Muscle of arm (tissue), 14 donors: ENCODE measurements around the gene KLHL7. TPM values are rescaled to one million over a fixed set of nuclear protein-coding genes. Genes with fewer than 3 reads are reported as not detected.
A peak's percentile ranks its signal among the peaks of the same experiment; 100 is the strongest.

Source experiments
- DNase-seq: peaks from one replicate; pipeline ENCODE4 v3.0.0-alpha.2; 2013
- long read RNA-seq, 11 donors: transcript quantifications; one replicate each; lab custom pipeline, GENCODE V29; 2026
- polyA plus RNA-seq, 12 donors: library from polyadenylated mRNA; unstranded; fragments of 120-200 nt; gene quantifications; one replicate each; pipeline ENCODE4 v1.2.1, GENCODE V29; 2013; ENCODE audit not compliant: insufficient read length in 12 of 12

KLHL7 gene, protein sequence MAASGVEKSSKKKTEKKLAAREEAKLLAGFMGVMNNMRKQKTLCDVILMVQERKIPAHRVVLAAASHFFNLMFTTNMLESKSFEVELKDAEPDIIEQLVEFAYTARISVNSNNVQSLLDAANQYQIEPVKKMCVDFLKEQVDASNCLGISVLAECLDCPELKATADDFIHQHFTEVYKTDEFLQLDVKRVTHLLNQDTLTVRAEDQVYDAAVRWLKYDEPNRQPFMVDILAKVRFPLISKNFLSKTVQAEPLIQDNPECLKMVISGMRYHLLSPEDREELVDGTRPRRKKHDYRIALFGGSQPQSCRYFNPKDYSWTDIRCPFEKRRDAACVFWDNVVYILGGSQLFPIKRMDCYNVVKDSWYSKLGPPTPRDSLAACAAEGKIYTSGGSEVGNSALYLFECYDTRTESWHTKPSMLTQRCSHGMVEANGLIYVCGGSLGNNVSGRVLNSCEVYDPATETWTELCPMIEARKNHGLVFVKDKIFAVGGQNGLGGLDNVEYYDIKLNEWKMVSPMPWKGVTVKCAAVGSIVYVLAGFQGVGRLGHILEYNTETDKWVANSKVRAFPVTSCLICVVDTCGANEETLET
- polyA plus RNA-seq: 10 to 100 TPM in 11 of 12 donors, not detected in 1; 20.0 to 41.4 (median 26.0) TPM
- long read RNA-seq, donor 1, full-length matches to known transcripts: 6 of 6 reads
- long read RNA-seq, donor 1, partial matches to known transcripts: 0 of 6 reads
- long read RNA-seq, donor 1, other reads (novel, unspliced or antisense): 0 of 6 reads
- long read RNA-seq, donor 2, full-length matches to known transcripts: 6 of 6 reads
- long read RNA-seq, donor 2, partial matches to known transcripts: 0 of 6 reads
- long read RNA-seq, donor 2, other reads (novel, unspliced or antisense): 0 of 6 reads
- long read RNA-seq, donor 3, full-length matches to known transcripts: 3 of 3 reads
- long read RNA-seq, donor 3, partial matches to known transcripts: 0 of 3 reads
- long read RNA-seq, donor 3, other reads (novel, unspliced or antisense): 0 of 3 reads
- long read RNA-seq, donor 4, partial matches to known transcripts: 0 of 3 reads
- long read RNA-seq, donor 4, other reads (novel, unspliced or antisense): 0 of 3 reads
- long read RNA-seq, donor 5, full-length matches to known transcripts: 9 of 15 reads
- long read RNA-seq, donor 5, partial matches to known transcripts: 6 of 15 reads
- long read RNA-seq, donor 5, other reads (novel, unspliced or antisense): 0 of 15 reads
- long read RNA-seq, donor 6, full-length matches to known transcripts: 3 of 3 reads
- long read RNA-seq, donor 6, partial matches to known transcripts: 0 of 3 reads
- long read RNA-seq, donor 6, other reads (novel, unspliced or antisense): 0 of 3 reads
- long read RNA-seq, donor 7, full-length matches to known transcripts: 3 of 3 reads
- long read RNA-seq, donor 7, partial matches to known transcripts: 0 of 3 reads
- long read RNA-seq, donor 7, other reads (novel, unspliced or antisense): 0 of 3 reads
- long read RNA-seq, donor 8, full-length matches to known transcripts: 12 of 12 reads
- long read RNA-seq, donor 8, partial matches to known transcripts: 0 of 12 reads
- long read RNA-seq, donor 8, other reads (novel, unspliced or antisense): 0 of 12 reads
- long read RNA-seq, donor 9, partial matches to known transcripts: 0 of 2 reads
- long read RNA-seq, donor 9, other reads (novel, unspliced or antisense): 0 of 2 reads
- long read RNA-seq, donor 10, full-length matches to known transcripts: 9 of 9 reads
- long read RNA-seq, donor 10, partial matches to known transcripts: 0 of 9 reads
- long read RNA-seq, donor 10, other reads (novel, unspliced or antisense): 0 of 9 reads
- long read RNA-seq, donor 11, full-length matches to known transcripts: 16 of 16 reads
- long read RNA-seq, donor 11, partial matches to known transcripts: 0 of 16 reads
- long read RNA-seq, donor 11, other reads (novel, unspliced or antisense): 0 of 16 reads

DNA sequence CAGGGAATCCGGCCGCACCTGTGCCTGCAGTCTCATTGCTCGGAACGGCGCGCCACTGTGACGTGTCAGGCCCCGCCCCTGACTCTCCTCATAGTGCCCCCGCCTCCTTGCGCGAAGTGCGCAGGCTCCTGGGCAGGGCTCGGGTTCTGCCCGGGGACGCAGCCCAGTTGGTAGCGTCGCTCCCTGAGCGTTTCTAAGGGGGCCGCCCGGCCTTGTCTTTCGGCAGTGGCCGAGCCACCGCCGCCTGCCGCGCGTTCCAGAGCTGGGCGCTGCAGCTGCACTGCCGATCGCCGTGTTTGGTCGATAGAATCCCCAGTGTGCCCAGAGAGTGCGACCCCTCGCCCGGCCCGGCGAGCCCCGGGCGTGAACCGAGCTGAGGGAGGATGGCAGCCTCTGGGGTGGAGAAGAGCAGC, at the start of gene KLHL7:
Gene KLHL7 (plus strand): TSS at position 142 of the 413 bp plus-strand sequence. CDS start 242 bp downstream, at position 384.
- DNase-seq: peak; percentile 96

DNA sequence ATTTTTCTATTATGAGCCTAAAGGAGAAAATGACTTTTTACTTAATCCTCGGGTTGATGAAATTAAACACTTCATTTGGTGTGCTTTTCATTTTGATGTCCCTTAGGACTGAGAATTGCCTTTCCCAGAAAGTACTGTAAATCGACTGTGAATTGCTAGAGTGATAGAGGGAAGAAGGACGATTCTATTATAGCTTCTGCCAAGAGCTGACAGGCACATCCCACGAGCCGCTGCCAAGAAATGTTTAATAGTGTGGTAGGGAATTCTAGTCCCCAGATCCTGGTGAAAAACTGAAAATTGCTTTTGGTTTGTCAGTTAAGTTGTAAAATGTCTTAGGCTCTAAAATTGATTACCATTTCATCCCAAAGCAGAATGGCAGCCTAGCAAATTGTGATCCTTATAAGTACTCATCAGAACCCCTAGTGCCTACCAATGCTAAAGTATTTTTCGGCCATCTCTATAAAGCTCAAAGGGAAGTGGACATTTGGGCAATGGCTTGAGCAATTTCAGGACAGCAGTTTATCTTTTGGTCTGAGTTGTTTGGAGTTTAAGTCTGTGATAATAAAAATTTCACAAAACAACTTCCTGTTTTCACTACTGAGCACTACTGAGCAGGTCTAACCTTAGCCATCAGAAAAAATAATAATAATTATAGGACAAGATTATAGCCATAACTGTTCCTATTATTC, 47.0 kb upstream of the KLHL7 start:
- DNase-seq: no peak

DNA sequence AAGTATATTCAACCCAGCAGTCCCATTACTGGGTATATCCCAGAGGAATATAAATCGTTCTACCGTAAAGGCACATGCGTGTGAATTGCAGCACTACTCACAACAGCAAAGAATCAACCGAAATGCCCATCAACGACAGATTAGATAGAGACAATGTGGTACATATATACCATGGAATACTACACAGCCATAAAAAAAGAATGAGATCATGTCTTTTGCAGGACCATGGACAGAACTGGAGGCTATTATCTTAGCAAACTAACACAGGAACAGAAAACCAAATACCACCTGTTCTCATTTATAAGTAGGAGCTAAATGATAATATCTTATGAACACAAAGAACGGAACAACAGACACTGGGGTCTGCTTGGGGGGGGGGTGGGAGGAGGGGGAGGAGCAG, 44.3 kb upstream of the KLHL7 start:
- DNase-seq: no peak

DNA sequence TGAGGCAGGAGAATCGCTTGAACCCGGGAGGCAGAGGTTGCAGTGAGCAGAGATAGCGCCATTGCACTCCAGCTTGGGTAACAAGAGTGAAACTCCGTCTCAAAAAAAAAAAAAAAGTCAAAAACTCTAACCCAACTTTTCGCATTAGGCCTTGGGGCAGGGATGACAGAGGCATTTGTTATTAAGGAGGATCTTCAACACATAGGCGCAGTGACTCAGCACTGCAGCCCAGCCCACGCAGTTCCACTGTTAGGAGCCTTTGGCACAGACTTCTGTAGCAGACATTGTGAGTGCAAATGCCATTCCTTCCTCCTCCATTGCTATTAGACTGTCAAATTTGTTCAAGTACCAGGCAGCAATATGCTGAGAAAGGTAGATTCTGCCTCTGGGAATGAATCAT, 43.1 kb upstream of the KLHL7 start:
- DNase-seq: no peak

DNA sequence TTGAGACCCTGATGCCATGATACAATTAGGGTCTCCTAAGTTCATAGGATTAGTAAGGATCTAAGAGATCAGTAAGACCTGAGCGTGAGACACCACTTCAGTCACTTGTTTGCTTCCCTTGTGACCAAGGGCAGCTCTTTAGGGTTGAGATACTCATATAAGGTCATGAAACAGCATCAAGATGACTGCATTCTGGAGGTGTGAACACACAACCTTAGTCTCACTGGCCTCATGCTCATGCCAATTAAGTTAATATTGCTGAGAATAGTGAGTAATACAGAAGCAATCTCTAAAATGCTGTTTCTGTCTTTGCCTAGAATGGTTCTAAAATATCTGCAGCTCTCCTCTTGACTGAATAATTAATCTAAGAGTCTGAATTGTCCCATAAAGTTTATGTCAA, 39.6 kb upstream of the KLHL7 start:
- no peak for DNase-seq

DNA sequence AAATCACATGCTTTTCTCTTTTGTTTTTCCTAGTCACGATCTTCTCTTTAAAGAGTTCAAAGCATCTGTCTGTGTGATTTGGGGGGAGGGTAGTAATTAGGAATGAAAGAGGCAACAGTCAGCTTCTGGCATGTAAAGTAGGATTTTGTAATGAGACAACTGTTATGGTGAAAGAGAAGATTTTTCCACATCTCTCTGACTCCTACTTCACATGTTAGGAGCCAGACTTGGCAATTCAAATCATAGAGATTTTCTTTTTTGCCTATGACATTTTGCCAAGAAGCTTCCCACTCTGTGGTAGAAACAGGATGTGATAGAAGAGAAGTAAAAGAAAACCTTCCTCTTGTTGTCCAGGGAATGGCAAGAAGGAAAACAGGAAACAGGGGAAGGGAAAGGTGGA, 38.3 kb upstream of the KLHL7 start:
- no peak for DNase-seq

DNA sequence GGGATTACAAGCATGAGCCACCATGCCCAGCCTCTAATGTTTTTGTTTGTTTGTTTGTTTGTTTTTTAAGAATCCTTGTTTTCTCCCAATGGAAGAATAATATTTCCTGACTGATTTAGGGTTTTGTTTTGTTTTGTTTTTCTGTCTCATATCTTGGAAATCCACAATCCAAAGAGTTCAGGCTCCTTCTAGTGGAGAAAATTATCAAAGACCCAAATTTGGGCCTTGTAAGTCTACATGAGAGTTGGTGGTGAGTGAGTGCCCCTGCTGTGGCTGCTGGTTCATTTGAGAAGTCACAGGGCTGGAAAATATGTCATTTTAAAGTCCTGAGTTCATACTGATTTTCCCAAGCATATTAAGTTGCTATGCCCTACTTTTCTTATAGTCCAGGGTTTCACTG, 33.5 kb upstream of the KLHL7 start:
- no peak for DNase-seq

DNA sequence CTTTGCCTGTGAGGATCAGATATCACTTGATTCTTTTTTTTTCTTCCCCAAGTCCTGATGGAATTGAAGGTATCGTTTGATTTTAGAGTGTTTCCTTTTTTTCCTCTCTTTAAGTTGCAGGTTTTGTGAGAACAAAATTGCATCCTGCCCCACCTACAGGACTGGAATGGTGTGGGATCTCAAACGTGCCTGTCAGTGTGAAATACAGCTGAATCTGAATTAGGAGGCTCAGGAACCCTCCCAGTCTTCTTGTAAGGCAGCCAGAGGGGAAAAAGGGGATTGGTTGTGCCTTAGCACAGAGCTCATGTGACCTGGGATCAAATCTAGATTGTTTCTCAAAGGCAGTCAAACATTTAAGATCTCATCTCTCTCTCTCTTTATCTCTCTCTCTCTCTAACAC, 32.7 kb upstream of the KLHL7 start:
- DNase-seq: no peak

DNA sequence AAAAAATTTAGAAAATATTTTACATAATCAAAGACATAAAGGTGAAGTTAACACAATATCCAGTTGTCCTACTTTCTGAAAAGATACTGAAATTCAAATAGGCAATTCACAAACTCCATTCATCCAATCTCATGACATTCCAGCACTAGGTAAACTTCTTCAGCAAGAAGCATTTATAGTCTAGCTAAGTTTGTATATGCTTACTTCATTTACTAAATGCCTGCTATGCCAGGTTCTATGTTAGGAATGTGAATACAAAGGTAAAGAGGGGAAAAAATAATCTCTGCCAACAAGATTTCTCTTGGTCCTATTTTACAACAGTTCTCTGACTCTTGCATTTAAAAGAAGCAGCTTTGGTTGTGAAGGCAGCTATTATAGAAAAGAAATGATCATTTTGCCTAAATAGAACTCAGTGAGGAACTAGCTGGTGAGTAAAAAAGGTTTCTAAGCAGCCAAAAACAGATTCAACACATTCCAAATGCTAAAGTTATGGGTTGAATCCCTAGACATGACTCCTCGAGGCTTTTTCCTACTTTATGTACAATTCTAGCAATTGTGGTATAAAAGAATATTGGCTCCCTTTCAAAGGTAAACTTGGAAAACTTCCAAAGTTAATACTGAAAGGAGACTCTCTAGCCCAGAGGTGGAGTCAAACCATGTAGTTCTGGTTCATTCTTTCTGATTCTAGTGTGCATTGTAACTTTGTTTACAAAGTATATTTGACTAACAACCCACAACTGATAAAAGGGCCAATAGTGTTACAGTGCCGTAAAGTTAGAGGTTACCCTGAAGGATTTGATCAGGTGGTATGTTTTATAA, 30.9 kb upstream of the KLHL7 start:
- DNase-seq: no peak

DNA sequence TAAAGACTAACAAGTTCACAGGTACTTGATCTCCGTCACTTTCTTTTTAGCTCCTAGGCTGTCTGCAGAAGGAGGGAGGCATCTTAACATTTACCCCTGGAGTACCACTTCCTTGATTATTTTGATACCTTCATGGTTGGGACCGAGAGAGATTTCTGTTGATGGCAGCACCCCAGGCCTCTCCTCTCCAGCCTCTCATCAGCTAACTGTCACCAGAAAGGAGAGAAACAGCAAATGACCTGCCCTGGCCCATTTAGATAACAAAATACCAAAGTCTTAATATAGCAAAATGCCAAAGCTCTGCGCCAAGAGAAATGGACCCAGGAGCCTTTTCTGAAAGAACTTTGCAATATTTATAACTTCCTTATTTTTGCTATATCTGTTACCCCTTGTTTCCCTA, 30.0 kb upstream of the KLHL7 start:
- DNase-seq: no peak

DNA sequence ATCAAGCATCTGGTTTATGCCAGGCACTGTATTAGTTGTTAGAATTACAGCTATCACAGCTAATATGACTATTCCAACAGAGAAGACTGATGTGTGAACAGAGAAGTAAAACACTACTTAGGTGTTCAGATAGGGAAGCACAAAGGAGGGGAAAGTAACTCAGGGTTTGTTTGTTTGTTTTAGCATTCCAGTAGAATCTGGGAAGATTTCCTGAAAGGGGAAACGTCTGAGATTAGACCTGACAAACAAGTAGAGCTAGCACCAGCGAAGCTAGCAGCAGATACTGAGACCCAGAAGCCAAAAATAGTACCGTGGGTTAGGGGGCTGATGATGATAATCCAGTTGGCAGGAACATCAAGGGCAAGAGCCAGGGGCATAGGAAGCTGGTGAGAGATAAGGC, 28.8 kb upstream of the KLHL7 start:
- DNase-seq: no peak

DNA sequence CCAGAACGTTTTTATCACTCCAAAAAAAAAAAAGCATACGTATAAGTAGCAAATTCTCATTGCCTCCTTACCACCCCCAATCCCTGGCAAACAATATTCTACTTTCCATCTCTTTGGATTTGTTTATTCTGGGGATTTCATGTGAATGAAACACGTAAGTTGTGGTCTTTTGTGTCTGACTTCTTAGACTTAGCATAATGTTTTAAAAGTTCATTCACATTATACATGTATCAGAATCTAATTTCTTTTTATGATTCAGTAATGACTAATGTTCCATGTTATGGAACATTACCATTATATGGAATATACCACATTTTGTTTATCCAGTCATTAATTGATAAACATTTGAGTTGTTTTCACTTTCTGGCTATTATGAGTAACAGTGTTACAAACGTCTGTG, 12.5 kb upstream of the KLHL7 start:
- no peak for DNase-seq

DNA sequence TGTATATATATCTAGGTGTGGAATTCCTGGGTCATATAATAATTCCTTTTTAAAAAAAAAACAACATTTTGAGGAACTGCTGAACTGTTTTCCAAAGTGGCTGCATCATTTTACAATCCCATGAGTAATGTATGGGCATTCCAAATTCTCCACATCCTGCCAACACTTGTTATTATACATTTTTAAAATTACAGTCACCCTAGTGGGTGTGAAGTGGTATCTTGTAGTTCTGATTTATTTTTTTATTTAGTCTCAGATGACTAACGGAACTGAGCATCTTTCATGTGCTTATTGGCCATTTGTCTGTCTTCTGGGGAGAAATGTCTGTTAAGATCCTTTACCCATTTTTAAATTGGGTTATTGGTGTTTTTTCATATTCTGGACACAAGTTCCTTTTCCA, 12.0 kb upstream of the KLHL7 start:
- no peak for DNase-seq

DNA sequence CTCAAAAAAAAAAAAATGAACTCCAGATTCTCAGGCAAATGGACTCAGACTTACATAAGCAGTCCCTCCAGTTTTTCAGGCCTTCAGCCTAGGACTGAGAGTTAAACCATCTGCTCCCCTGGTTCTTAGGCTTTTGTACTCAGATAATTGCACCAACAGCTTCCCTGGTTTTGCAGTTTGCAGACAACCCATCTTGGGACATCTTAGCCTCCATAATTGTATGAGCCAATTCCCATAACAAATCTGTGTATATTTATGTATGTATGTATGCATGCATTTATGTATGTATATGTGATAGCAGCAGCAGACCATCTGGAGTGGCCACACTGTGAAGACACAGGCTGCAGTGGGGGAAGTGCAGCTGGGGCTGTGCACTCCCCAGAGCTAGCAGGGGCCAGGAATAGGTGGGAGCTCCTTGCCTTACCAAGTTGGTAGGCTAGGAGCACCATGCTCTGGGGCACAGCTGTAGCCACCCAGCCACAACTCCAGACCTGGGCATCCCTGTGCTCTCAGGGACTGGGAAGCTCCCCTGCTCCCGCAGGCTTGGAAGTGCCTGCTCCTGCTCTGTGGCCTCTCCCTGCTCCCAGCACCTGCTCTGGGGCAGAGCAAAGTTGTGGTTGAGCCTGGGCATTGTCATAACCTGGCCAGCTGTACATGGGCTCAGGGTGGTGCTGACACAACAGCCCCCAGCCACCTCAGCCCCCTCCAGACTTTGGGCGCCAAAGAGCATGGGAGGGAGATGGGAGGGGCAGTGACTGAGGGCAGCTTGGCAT, 8.9 kb upstream of the KLHL7 start:
- DNase-seq: no peak

DNA sequence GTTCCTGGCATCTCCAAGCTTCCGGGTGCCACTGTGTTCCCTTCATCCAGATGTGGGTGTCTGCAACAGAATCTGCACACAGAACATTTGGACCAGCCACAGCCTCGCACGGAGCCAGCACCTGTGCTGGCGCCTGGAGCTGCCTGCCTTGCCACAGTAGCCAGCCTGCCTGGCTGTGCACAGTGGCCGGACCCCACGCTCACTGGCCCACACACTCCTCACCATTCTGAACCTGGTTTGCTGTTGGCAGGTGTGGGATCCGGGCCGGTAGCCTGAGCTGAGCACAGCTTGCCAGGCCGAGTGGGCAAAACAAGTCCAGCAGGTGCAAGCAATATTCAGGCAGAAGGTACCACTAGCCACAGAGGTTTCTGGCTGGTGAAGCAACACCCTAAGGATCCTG, 7.6 kb upstream of the KLHL7 start:
- no peak for DNase-seq

DNA sequence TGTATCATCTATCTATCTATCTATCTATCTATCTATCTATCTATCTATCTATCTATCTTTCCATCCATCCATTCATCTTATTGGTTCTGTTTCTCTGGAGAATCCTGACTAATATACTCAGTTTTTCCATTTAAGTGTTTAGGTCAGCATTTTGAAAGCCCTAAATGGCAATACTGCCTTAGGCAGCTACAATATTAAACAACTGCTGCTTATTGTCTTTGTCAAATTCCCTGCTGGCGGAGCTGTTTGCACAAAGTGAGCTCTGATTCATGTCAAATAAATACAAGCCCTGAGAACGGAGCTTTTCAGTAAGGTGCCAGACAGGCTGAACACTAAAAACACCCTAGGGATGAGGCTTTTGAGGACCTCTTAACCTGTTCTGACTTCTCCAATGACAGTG, 7.1 kb upstream of the KLHL7 start:
- no peak for DNase-seq

DNA sequence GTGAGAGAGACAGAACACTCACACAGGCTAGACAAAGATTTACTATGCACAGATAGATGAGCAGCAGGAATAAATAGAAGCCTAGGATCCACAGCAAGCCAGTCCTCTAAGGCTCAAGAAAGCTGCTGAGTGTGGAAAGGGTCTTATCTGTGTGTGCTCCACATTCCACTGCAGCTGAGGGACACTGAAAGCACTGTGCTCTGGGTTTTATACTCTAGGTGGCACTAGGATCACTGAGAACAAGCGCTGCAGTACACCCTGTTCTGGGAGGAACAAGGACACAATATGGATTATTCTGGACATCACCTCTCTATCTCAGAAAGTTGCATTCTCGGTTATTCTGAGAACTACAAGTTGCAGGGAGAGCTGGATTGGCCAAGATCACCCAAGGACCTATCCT, 4.9 kb upstream of the KLHL7 start:
- no peak for DNase-seq

DNA sequence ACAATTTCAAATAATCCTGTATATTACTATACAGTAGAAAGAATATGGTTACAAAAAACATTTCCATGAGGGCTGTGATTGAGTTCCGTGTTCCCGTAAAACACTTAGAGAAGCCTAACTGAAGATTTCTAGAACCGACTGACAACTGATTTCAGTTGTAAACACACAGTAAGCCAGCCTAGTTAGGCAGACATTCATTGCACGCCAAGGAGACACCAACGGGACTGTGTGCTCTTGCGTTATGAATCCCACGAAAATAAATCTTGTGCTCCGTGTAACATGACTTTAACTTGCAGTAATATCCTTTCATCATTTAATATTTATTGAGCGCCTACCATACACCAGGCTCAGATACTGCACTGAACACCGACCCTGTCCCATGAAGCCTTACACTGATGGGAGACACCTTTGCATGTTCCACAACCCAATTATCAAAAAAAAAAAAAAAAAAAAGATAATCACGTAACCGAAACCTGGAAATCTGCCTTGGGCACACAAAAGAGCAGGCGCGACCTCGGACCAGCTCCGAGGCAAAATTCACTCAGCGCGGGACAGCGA, 420 bp upstream of the KLHL7 start:
- no peak for DNase-seq
